Esophagus mucosa (tissue), 1 donor: Measurements from ENCODE around the gene LYRM4. TPM values are rescaled to one million over a fixed set of nuclear protein-coding genes. Genes with fewer than 3 reads are reported as not detected.

Experiments
- ATAC-seq: fragments of 200-7000 bp; cut with Tn5 transposase; one replicate; pipeline ENCODE4 v1.9.1; 2020
- total RNA-seq: library from RNA; stranded (reverse); gene quantifications from one replicate; pipeline ENCODE4 v1.2.4, GENCODE V29; 2023
- donor health status: DM: yes; HTN: yes; CAD: no.

Gene LYRM4
- total RNA-seq, 1 donor from 2014 or later = 20.3 TPM

DNA sequence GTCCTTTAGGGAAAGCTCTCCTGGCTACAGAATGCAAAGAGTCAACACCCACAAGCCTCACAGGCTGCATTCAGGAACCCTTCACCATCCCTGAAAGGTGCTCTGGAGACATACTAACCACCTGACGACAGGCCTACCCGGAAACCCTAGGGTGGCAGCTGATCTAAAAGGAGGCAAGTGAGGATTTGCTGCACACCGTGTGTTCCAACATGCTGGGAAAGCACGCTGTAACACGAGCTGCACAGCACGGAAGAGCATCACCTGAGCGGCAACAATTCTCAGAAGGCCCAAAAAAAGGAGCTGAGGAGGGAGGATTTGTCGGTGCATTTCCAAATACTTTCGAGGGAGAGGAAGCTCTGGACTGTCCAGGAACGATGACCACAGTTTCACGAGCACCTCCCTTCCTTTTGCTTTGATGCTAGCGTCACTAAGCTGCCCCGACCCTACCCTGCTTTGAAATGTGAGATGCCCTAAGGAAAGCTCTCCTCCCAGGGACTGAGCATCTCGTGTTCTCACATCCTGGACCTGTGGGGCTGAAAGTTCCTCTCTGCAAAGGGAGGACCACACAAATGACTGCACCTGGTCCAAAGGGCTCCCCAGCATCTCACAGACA is 88.6 kb downstream of the LYRM4 start:
- peak; percentile 64 for ATAC-seq

- no peak for ATAC-seq
Measured at GRCh38 chr6:5167501-5167900, 93.2 kb downstream of the LYRM4 start.

- no peak for ATAC-seq
Measured at GRCh38 chr6:5164092-5164491, 96.7 kb downstream of the LYRM4 start.

DNA sequence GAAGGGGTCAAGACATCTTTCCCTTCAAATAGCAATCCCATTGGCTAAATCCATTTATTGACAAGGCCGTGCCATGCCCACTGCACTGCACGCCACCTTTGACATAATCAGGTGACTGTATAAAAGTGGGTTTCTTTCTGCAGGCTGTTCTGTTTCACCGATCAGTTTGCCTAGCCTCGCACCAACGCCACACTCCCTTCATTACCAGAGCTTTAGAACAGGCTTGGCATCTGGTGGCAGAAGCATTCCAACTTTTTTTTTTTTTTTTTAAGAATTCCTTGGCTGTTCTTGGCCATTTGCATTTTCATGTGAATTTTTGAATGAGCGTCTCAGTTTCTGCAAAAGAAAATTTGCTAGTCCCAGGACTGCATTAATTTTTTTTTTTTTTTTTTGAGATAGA is 97.5 kb downstream of the LYRM4 start:
- no peak for ATAC-seq

DNA sequence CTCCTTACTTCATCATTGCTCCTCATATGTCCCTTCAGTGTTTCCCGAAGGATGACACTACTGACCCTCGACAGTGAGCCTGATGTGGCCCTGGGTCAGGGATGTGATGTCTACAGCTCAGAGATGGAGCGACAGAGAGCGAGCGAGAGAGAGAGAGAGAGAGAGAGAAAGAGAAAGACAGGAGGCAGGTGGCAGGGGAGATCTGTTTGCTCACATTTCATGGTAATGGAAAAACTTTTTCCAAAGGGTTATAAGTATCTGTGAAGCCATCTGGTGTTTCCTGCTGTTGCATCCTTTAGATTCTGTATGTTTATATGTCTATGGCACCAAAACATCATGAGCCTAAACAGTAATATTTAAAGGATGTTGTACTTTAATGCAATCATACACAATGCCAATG is 98.4 kb downstream of the LYRM4 start:
- no peak for ATAC-seq

DNA sequence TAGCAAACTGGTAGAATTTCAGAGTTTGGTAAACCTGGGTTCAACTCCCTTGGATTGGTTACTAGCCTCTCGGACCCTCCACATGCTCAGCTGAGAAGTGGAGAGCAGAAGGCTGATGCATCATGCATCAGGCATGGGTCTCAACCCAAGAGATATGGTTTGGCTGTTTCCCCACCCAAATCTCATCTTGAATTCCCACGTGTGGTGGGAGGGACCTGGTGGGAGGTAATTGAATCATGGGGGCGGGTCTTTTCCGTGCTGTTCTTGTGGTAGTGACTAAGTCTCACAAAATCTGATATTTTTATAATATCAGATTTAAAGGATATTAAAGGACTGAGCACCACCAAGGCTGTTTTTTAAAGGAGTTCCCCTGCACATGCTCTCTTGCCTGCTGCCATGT is 100.5 kb downstream of the LYRM4 start:
- ATAC-seq = no peak

DNA sequence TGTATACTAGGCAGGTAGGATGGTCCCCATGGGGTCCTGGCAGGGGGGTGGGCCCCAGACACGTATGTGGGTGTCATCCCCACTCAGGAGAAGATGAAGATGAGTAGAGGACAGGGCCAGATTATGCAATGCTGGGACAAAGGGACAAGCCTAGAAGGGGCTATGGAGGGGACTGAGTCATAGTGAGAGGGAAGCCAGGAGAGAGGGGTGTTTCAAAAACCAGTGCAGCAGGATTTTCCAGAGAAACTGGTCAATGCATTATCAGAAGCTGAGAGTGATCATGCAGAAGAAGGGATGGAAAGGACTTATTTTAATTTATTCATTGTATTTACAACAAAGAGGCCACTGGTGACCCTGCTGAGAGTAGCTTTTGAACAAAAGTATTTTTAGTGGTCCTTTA is 101.6 kb downstream of the LYRM4 start:
- peak; percentile 85 for ATAC-seq

DNA sequence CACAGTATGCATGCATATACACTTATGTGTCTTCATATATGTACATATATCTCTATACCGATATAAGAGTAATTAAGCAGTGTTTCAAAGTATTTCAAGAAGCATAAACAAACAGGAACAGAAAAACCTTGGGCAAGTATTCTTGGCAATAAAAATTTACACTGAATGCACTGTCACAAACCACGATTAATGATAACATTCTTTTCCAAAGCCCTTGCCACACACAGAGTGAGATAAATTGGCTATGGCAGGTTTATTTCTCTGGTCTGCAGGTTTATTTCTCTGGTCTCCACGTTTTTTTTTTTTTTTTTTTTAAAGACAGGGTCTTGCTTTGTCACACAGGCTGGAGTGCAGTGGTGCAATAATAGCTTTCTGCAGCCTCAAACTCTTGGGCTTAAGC is 102.6 kb downstream of the LYRM4 start:
- ATAC-seq = no peak

GRCh38 chr6:5157621-5158138 is 103.1 kb downstream of the LYRM4 start:
- ATAC-seq = no peak

DNA sequence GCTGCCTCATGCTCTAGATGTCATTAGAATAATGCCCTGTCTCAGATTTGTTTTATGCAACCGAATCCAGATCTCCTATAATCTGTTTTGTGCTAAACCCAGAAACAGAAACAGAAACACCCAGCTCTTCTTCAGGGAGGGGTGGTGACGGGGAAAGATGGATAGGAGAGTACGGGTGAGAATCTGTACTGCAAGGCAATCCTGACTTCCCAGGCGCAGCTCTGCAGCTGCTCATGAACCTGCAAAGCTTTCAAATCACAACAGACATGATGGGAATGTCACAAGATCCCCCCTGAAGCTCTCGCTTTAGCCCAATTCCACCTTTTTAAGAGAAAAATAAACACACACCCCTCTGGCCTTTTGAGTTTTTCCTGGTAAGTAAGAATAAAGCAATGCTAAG is 104.1 kb downstream of the LYRM4 start:
- no peak for ATAC-seq

GRCh38 chr6:5155906-5156305 is 104.8 kb downstream of the LYRM4 start:
- ATAC-seq = no peak

DNA sequence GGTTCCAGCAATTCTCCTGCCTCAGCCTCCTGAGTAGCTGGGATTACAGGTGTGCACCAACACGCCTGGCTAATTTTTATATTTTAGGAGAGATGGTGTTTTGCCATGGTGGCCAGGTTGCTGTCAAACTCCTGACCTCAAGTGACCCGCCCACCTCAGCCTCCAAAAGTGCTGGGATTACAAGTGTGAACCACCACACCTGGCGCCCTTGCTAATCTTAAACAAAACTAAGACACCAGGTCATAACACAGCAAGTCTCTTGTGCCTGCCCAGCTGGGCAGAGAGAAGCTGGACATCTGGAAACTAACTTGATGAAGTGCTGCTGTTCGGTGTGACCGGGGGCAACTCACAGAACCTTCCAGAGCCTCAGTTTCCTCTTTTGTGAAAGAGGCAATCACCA is 107.6 kb downstream of the LYRM4 start:
- ATAC-seq = no peak

GRCh38 chr6:5152460-5152859 is 108.3 kb downstream of the LYRM4 start:
- ATAC-seq = no peak

DNA sequence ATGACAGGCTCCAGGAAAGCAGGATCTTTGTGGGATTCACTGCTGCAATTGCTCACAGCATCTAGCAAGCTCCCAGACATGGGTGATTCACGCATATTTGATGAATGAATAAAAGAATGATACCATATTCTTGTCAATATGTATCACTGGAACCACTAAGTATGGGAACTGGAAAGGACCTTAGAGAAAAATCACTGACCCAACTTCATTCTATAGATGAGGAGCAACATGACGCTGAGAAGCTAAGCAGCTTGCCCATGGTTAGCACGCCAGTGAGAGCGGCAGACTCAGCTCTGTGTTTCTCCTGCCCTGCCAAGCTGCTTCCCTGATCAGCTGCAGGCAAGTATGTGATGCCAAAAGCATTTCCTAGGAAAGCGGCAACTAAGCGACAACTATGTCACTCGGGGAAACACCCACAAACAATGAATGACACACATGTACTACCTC is 108.8 kb downstream of the LYRM4 start:
- no peak for ATAC-seq

GRCh38 chr6:5151360-5151954 is 109.3 kb downstream of the LYRM4 start:
- no peak for ATAC-seq

DNA sequence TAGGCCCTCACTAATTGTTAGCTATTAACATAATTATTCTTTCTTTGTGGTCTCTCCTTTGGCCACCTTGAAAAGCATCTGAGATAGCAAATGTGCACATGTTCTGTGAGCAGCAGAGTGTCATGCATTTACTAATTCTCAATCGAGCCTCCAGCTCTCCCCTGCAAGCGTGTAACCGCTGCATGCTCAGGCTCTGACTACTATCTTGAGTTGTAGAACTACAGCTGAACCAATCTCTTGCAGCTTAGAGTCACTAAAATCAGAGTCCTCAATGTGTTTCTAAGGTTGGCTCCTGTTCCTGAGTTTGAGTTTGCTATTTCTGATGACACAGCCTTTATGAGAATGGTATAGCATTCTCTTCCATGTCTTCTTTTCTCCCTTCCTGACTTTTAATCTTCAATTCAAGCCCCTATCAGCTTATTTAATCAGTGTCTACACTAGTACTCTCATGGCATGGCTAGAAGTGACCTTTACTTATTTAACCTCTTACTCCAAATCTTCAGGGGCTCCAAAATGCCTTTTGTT is 110.1 kb downstream of the LYRM4 start:
- ATAC-seq = no peak

DNA sequence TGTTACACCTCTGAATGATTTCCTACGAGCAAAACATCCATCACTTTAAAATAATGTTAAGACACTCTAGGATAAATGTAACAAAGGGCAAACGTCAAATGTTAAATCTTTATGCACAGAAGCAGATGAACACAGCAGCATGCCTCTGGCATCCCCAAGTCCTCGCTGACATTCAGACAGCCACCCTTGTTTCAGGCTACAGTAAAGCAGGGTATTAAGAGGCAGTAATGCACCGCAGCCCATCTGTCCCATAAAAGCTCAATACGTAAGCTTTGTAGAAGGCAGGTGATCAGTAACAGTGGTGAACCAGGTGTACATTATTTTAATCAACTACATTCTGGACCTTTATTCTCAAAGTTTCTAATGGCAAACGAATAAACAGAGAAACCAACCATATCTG is 110.9 kb downstream of the LYRM4 start:
- ATAC-seq = no peak

DNA sequence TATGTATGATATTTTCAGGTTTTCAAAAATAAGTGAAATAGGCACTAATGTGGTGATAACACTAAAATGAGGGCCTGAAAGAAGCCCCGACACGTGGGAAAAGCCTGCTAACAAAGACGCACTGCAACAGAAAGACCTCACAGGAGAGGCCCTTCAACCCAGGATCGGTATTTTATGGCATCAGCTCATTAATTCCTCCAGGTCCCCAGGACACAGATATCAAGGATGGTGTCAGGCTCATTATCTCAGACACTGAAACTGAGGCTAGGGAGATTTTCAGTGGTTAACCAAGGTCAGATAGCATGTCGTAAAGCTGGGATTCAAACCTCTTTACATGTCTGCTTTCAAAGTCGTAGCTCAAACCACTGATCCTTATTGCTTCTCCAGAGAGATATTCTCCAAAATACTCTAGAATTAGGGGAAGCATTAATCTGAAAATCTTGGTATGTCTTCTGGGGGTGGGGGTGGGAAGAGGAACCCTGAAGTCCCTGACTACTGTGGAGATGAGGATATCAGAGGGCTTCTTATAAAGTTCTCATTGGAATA is 111.5 kb downstream of the LYRM4 start:
- ATAC-seq = no peak

- no peak for ATAC-seq
Measured at GRCh38 chr6:5146398-5146797, 114.4 kb downstream of the LYRM4 start.

DNA sequence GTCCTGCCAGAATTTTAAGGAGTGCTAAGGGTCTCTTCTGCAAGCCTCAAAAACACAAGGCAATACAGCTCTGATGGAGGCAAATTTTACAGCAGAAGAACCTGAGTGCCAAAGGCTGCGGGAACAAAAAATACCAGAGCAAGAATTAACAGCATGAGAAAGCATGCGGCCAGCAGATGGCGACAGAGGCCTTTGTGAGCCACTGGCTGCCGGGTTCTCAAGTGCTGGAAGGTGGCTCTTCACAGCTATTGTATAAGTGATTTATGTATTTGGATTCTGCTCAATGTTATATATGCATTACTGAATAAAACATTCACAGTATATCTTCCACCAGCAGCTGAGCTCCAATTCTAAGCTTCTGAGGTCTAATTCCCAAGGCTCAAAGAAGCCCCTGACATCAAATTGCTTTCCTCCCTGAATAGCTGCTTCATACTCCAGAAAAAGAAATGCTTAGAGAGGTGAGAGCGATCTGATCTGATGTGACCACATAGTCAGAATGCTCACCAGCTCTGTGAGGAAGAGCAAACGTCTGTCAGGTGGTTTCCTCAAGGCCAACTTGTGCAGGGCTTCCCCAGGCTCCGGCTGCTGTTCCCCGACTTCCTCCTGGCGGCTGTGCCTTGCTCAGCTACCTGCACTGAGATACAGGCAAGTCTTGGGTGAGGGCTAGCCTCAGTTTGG is 117.0 kb downstream of the LYRM4 start:
- ATAC-seq = peak; percentile 72

DNA sequence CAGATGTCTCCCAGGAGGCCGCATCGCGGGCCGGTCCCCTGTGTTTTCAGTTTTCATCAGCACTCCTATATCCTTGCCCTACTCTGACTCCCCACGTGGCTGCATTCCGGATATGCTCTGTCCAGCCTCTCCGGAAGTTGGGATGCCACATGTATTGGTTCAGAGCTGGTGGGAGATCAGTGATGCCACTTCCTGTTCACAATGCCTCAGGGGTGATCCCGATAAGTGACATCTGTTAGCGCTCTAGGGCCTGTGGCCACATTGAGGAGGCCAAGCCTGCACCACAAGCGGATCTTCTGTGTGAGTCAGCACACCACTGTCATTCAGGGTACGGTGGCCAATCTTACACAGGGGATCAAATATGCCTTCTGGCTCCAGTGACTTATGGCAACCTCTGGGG is 117.8 kb downstream of the LYRM4 start:
- no peak for ATAC-seq

DNA sequence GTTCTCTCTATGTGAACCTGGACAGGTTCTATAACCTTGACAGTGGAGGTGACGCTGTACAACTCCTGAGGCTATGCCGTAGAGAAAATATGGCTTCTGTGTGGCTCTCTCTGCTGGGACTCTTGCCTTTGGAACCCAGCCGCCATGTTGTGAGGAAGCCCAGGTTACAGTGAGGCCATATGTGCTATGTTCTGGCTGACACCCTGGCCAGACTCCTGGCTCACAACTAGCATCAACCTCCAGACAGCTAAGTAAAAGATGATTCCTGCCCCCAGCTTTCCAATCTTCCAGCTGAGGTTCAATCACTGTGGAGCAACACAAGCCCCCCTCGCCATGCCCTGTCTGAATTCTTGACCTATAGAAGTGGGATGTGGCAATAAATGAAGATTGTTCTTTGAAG is 118.6 kb downstream of the LYRM4 start:
- no peak for ATAC-seq

DNA sequence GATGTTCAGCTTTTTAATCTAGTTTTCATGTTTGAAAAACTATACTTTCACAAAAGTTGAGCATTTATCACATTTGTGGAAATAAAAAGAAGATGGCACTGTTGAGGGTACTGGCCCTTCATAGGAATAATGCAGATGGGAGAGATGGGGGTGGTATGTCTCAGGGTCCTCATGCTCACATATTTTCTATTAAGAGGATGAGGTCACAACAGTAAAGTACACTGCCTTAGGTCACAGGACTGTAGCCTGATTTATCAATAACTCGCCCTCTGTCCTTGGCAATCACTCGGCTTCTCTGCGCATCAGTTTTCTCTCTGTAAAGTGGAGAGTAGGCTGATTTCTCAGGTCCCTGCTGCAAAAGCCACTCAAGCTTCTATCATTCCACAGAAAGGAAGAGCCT is 119.7 kb downstream of the LYRM4 start:
- no peak for ATAC-seq
